OCI-LY1 (cell line): ENCODE measurements around the gene AIP.

Experiments
- H2AFZ ChIP-seq: fragments of 200-600 bp; sonication (generic), shearing (Covaris generic); 2 replicates; pipeline ENCODE4 v1.6.0; 2014; ENCODE audit warnings: antibody characterized with exemption, mild to moderate bottlenecking, low read length
- H3F3A ChIP-seq: fragments of 200-600 bp; sonication (generic), shearing (Covaris generic); 2 replicates; pipeline ENCODE4 v1.6.0; 2014; ENCODE audit warnings: mild to moderate bottlenecking, antibody characterized with exemption, low read length, moderate library complexity; ENCODE audit not compliant: insufficient read depth
- H3K27ac ChIP-seq: fragments of 200-600 bp; sonication (generic); 2 replicates; pipeline ENCODE4 v1.5.1; 2014; ENCODE audit warnings: low read length, mixed run types, mild to moderate bottlenecking, low read depth; ENCODE audit not compliant: poor library complexity, severe bottlenecking
- H3K27me3 ChIP-seq: fragments of 200-600 bp; sonication (generic); 2 replicates; pipeline ENCODE4 v1.6.0; 2014; ENCODE audit warnings: antibody characterized with exemption, mild to moderate bottlenecking, low read length, moderate library complexity; ENCODE audit not compliant: insufficient read depth
- H3K36me3 ChIP-seq: fragments of 200-600 bp; sonication (generic); 2 replicates; pipeline ENCODE4 v1.6.1; 2014; ENCODE audit warnings: mild to moderate bottlenecking, antibody characterized with exemption, low read length, moderate library complexity, mixed read lengths; ENCODE audit not compliant: insufficient read depth
- H3K4me1 ChIP-seq: fragments of 200-600 bp; sonication (generic); 2 replicates; pipeline ENCODE4 v1.5.1; 2014; ENCODE audit warnings: mild to moderate bottlenecking, low read length, moderate library complexity; ENCODE audit not compliant: insufficient read depth, severe bottlenecking
- H3K4me2 ChIP-seq: fragments of 200-600 bp; sonication (generic), shearing (Covaris generic); 2 replicates; pipeline ENCODE4 v1.6.1; 2014; ENCODE audit warnings: low read length
- H3K4me3 ChIP-seq: fragments of 200-600 bp; sonication (generic); 2 replicates; pipeline ENCODE4 v1.5.1; 2014; ENCODE audit warnings: low read length, low read depth, mild to moderate bottlenecking, mixed read lengths; ENCODE audit not compliant: poor library complexity, severe bottlenecking
- H3K79me2 ChIP-seq: fragments of 200-600 bp; shearing (Covaris generic); 2 replicates; pipeline ENCODE4 v1.6.1; 2016; ENCODE audit warnings: mixed run types, low read length, mixed read lengths; ENCODE audit not compliant: insufficient read depth
- H3K9ac ChIP-seq: fragments of 200-600 bp; sonication (generic), shearing (Covaris generic); 2 replicates; pipeline ENCODE4 v1.6.1; 2014; ENCODE audit warnings: mild to moderate bottlenecking, low read length, mixed read lengths
- H3K9me2 ChIP-seq: fragments of 200-600 bp; sonication (generic), shearing (Covaris generic); 2 replicates; pipeline ENCODE4 v1.6.1; 2014; ENCODE audit warnings: low read depth, mild to moderate bottlenecking, low read length, mixed read lengths
- H3K9me3 ChIP-seq: fragments of 200-600 bp; shearing (Covaris generic); 2 replicates; pipeline ENCODE4 v1.6.1; 2014; ENCODE audit warnings: low read length, mixed read lengths
- H4K20me1 ChIP-seq: fragments of 200-600 bp; sonication (generic), shearing (Covaris generic); 2 replicates; pipeline ENCODE4 v1.6.0; 2016; ENCODE audit warnings: mild to moderate bottlenecking, low read length; ENCODE audit not compliant: insufficient read depth
- EZH2 ChIP-seq: fragments of 200-600 bp; sonication (generic), shearing (Covaris generic); IDR thresholded peaks from 2 replicates; pipeline ENCODE4 v1.8.0; 2017; ENCODE audit warnings: borderline replicate concordance, mixed run types, mild to moderate bottlenecking, antibody characterized with exemption, low read length, moderate library complexity, mixed read lengths
- TF ChIP-seq, protein P1 (sequence below): fragments of 200-600 bp; sonication (generic), shearing (Covaris generic); IDR thresholded peaks from 2 replicates; pipeline ENCODE4 v1.5.1; 2017; ENCODE audit warnings: mild to moderate bottlenecking, antibody characterized with exemption, low read length, moderate library complexity, mixed read lengths

AIP gene

DNA sequence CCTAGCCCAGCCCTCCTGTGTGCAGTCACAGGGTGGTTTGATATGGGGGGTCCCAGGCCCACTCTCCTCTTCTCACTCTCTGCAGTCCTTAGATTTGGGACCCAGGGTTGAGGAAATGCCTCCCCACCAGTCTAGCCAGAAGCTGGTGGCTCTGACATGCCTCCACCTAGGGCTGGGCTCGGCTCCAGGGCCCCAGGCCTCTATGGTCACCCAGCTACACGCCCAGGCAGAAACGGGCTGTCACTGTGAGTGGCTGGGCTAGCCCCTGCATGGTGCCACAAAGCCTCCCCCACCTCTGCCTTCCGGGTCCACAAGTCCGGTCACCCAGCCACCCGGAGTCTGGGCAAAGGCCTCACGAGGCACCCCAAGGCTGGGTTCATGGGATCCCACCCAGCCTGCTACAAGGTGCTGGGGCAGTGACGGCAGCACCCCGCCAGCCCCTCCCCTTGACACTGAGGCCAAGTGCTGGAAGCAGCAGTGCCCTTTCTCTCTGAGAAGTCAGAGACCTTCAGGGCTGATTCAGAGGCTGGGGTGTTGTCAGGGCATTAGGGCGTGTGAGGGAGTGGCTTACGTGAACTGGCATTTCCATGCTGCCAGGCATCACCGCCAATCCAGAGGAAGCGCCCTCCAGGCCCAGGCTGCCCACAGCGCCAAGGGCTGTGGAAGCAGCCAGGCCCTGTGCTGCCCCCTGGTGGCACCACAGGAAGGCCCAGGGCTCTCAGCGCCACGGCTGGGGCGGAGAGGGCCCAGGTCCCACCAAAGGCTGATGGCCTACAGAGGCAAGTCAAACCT, 23.0 kb downstream of the AIP start:
- Histone ChIP-seq H3F3A (0 out of 2 replicates have a peak, but pooled peaks cover 3% of the 10 kb centered on the region), H2AFZ (no peak overlapping the region), H3K36me3 (peaks cover 11% of the 10 kb centered on the region; the same call in 1 of the 2 replicates), H3K9me3 (no peaks in the 10 kb centered on the region), H4K20me1 (no peaks in the 10 kb centered on the region), H3K4me1 (peaks cover 35% of the 10 kb centered on the region), H3K9ac (peak overlapping the region; percentile 81), H3K9me2 (no peaks in the 10 kb centered on the region), H3K4me3 (peak overlapping the region; percentile 81), H3K4me2 (peak overlapping the region; percentile 99), H3K27ac (peak overlapping the region; percentile 89), H3K27me3 (no peaks in the 10 kb centered on the region), H3K79me2 (no peaks in the 10 kb centered on the region)
- TF ChIP-seq, protein P1, sequence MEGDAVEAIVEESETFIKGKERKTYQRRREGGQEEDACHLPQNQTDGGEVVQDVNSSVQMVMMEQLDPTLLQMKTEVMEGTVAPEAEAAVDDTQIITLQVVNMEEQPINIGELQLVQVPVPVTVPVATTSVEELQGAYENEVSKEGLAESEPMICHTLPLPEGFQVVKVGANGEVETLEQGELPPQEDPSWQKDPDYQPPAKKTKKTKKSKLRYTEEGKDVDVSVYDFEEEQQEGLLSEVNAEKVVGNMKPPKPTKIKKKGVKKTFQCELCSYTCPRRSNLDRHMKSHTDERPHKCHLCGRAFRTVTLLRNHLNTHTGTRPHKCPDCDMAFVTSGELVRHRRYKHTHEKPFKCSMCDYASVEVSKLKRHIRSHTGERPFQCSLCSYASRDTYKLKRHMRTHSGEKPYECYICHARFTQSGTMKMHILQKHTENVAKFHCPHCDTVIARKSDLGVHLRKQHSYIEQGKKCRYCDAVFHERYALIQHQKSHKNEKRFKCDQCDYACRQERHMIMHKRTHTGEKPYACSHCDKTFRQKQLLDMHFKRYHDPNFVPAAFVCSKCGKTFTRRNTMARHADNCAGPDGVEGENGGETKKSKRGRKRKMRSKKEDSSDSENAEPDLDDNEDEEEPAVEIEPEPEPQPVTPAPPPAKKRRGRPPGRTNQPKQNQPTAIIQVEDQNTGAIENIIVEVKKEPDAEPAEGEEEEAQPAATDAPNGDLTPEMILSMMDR: peak; percentile 96
- TF ChIP-seq EZH2: no peak

DNA sequence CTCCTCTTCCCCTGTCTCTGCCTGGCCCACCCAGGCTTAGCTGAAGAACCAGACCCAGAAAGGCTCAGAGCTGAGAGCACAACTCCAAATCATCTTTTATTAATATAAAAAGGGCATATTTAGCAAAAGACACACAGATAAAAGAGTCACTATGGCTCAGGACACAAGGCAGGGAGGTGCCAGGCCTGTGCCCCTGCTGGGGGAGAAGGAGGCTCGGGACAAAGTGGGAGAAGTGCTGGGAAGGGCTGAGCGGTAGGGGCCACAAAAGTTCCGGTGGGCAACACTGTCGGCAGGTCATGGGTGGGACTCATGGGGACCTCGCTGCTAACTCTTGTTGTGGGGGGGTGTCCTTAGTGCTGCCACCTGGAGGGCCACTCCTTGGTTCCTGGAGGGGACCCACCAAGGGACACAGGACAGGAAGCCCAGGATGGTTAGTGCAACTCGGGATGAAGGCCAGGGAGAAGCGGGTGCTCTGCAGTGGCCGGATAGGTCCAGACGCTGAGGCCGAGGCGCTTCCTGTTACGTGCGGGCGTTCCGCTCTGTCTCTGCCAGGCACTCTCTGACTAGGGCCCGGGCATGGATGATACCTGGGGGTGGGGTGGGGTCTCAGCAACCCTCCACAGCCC, 23.7 kb downstream of the AIP start:
- TF ChIP-seq, protein P1: no peak
- TF ChIP-seq EZH2: no peak
- peak overlapping the region; percentile 67 for H3K9ac ChIP-seq
- H2AFZ ChIP-seq: no peak overlapping the region
- H3K4me1 ChIP-seq: peaks cover 35% of the 10 kb centered on the region
- no peaks in the 10 kb centered on the region for H3K9me2 ChIP-seq
- no peaks in the 10 kb centered on the region for H3K9me3 ChIP-seq
- 0 out of 2 replicates have a peak, but pooled peaks cover 3% of the 10 kb centered on the region for H3F3A ChIP-seq
- peak overlapping the region; percentile 99 for H3K4me2 ChIP-seq
- no peaks in the 10 kb centered on the region for H3K27me3 ChIP-seq
- H3K4me3 ChIP-seq: peak overlapping the region; percentile 81
- H3K27ac ChIP-seq: peak overlapping the region; percentile 89
- H3K36me3 ChIP-seq: peaks cover 11% of the 10 kb centered on the region; the same call in 1 of the 2 replicates
- H4K20me1 ChIP-seq: no peaks in the 10 kb centered on the region
- no peaks in the 10 kb centered on the region for H3K79me2 ChIP-seq

GRCh38 chr11:67507242-67507863, 24.5 kb downstream of the AIP start:
- peak overlapping the region; percentile 67 for H3K9ac ChIP-seq
- H3K9me2 ChIP-seq: no peaks in the 10 kb centered on the region
- no peak for TF ChIP-seq EZH2
- TF ChIP-seq, protein P1: no peak
- H3K4me3 ChIP-seq: peak overlapping the region; percentile 81
- H3K9me3 ChIP-seq: no peaks in the 10 kb centered on the region
- H3K27me3 ChIP-seq: no peaks in the 10 kb centered on the region
- peaks cover 3% of the 10 kb centered on the region; the same call in 1 of the 2 replicates for H3K36me3 ChIP-seq
- 0 out of 2 replicates have a peak, but pooled peaks cover 3% of the 10 kb centered on the region for H3F3A ChIP-seq
- no peaks in the 10 kb centered on the region for H4K20me1 ChIP-seq
- H3K4me1 ChIP-seq: peaks cover 35% of the 10 kb centered on the region
- H3K27ac ChIP-seq: peak overlapping the region; percentile 89
- peak overlapping the region; percentile 99 for H3K4me2 ChIP-seq
- no peak overlapping the region for H2AFZ ChIP-seq
- no peaks in the 10 kb centered on the region for H3K79me2 ChIP-seq
